HG03439 (cell line): ENCODE results near the gene STARD3NL.

Source experiments
- ATAC-seq: cut with Tn5 transposase; IDR thresholded peaks from one replicate; pipeline ENCODE4 v1.9.1; 2021; ENCODE audit warnings: mild to moderate bottlenecking, moderate library complexity; ENCODE audit not compliant: unreplicated experiment

Gene STARD3NL

DNA sequence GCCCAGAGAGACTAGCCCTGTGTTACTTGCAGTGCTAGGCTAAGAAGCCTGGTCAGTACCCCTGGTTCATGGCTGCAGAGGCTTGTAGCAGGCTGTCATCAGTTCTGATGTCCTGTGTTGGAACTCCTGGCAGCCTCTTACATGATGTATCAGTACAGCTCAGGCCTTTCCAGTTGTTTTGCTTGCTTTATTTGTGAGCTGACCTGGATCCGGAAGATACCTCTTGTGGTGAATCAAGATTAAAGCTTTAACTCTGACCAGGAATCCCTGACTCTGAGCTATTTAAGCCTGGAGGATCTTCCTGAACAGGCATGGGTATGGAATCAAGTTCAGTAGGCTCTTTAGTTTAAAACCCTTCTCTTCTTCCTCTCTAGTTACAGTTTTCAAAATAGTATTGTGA, 4.4 kb downstream of the STARD3NL start:
- no peak for ATAC-seq

DNA sequence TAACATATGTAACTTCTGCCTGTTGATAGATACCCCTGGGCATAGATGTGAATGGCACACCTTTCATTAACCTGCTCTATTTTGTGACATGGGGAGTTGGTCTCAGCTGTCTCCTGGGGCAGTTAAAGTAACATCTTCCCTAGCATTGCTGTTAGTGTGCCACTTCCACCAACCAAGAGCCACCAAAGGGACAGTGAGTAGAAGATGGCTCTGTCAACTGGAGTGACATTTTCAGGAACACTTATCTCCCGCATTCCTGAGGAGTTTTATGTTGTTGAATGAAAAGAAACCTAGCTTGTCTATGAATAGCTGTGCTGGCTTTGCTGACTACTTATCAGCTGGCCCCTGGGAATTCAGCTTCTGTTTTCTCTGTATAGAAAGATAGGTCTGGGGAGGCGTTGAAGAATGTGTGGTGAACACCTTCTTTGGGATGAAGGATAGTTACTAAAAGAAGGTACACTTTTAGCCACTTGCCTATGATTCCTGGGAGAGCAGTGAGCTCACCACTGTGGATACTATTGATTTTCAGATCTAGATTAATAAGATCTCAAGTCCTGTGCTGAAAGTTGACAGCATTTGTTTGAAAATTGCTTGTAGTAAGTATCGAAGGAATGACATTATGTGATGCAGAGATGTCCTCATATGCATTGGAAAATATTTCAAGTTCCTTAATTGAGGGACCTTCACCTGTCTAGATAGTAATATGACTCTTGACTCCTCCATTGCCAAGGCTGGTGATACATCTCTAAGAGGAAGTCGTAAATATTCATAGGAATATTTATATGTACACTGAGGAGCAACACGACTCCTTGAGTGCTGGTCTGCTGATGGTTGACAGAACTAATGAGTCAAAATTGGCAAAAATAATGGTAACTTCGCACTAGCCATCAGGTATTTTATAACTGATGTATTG, 7.6 kb downstream of the STARD3NL start:
- ATAC-seq: no peak

DNA sequence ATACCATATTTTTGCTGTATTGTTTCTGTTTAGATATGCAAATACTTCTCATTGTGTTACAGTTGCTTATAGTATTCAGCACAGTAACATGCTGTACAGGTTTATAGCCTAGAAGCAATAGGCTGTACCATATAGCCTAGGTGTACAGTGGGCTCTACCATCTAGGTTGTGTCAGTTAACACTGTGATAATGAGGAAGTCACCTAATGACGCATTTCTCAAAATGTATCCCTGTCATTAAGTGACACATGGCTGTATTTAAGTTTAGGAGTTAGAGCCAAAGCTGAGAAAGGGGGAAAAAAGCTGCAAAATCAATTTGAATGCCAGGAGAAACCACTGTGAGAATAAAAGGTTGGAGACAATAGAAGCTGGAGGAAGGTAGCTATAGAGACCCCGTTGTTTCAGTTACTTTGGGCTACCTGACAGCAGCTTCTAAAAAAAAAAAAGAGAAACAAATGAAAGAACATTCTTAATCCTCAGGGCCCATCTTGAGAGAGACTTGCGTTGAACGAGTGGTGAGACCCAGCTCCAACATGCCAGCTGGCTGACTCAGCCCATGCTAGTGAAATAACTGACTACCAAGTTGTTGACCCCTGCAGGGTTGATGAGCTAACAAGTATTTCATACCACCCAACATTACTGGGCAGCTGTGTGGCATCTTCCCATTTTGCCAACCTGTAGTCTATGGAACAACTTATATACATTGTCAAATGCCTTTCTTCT, 8.7 kb downstream of the STARD3NL start:
- no peak for ATAC-seq

DNA sequence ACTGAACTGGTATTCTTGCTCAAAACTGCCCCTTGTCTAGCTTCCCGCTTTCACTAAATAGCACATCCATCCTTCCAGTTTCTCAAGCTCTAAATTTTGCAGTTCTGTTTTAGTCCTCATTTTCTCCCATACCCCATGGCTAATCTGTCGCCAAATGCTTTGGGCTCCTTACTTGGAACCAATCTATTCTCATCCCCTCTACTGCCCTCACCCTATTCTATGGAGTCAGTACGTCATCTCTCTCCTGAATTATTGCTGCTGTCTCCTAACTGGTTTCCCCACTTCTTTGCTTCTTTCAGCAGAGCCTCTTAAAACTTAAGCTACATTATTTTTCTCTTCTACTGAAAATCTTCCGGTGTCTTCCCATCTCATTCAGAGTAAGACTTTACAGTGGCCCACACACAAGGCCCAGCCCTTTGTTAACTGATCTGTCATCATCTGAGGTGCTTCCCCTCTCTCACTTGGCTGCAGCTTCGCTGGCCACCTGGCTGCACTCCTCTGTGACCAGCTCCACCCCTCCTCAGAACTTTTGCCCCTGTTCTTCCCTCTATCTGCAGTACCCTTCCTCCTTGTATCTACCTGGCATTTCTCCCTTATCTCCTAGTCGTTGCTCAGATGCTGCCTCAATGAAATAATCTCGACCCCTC, 9.9 kb downstream of the STARD3NL start:
- ATAC-seq: no peak

DNA sequence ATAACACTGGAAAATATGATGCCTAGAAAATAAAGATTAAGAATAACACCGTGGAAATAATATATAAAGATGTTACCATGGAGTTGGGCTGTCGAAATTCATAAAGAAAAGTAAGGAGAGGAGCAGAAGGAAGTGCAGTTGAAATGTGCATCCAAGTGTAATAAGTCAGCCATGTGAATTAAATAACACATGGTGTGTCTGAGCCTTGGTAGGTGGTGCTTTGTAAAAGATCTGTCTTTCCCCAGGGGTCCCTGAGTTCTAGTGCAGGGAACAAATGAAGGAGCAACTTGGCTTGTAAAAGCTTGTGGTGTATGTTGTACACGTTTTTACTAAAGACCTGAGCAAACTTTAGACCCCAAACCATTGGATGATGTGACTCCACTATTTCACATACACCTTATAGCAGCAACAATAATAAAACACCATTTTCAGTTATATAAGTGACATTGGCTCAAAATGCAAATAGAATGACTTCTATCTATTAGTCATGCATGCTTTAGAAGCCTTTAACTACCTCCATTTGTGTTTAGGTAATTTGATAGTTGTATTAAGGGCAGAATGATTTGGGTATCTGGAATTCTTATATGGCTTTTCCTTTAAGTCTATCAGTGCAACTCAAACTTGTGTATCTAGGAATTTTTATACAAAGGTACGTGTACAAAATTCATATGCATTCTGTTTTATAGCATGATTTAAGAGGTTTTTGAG, 11.3 kb downstream of the STARD3NL start:
- no peak for ATAC-seq

DNA sequence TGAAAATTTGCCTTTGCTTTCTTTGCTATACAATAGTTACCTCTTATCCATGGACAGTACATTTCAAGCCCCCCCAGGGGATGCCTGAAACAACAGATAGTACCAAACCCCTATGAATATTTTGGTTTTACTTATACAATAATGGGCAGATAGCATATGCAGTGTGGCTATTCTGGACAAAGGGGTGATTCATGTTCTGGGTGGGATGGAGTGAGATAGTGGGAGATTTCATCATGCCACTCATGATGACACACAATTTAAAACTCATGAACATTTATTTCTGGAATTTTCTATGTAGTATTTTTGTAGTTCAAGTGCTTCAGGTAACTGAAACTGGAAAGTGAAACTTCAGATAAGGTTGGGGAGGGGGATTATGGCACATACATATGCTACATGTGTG, 12.0 kb downstream of the STARD3NL start:
- ATAC-seq: no peak

DNA sequence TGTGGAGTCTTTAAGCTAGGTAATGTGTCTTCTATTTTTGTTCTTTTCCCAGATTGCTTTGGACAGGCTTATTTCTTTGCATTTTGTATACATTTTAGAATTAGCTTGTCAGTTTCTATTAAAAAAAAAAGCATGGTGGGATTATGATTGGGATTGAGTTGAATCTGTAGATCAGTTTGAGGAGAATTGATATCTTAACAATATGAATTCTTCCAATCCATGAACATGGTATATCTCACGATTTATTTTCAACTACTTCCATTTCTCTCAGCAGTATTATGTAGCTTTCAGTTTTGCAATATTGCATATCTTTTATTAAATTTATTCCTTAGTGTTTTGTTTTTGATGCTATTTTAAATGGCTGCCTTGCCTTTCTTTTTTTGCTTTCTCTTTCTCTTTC, 13.7 kb downstream of the STARD3NL start:
- ATAC-seq: no peak

DNA sequence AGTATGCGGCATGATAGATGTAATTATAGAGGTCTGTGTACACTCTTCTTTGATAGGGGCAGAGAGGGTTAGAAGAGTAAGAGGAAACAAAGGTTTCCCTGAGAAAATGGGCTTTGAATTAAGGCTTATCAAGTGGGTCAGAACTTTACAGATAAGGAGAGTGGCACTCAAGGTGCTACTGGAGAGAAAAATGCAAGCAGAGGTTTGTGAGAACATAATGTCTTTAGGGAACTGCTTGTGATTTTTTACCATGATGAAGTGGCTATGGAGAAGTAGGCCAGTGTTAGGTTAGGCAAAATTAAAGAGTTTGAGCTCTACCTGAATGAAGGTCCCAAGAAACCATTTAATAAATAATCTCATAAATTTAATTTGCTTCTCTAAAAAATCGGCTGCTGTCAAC, 14.3 kb downstream of the STARD3NL start:
- no peak for ATAC-seq

DNA sequence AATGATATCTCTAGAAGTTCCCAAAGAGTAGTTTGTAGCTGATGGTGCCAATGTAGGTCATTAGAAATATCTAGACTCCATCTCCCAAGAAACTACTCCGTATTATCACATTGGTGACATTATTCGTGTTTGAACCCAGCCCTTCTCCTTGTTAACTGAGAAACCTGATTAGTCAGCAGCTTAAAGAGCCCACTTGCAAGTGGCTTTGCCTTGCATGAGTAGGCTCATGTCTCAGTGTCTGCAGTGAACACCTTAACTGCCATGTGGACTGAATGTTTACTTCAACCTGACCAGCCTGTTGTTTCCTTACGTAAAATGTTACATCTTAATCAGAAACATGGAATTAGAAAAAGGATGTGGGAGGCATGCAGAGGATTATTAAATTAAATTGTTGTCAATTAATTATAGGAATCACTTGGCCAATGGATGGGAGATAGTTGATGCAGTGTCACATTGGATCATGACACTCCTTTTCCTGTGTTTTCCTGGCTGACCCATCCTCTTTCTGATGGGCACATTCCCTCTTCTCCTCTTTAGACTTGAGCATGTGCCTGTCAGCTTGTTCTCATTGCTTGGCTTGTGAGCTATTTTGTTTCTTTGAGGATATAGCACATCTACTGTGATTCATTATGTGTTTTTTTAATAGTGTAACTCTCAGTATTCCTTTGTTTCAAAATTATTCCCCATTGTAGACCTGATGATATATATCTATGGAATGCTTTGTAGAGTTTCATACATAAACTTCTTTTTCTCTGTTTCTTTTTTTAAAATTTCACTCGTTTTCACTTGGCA, 18.0 kb downstream of the STARD3NL start:
- no peak for ATAC-seq

DNA sequence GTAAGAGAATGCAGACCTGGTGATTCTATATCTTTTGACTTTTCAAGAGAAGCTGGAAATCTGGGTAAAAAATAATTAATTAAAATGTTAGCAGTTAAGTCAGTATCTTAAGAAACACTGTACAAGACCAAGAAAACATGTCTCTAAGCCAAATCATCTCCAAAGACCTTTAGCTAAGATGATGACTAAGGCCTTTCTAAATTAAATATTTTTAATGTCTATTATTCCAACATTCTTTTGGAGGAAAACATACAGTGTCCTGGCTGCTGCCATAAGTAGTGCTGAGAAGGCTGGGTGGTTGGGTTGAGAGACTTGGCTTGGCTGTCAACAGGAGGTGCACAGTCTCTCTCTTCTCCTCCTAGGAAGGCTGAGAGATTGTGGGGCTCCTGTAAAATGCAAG, 20.3 kb downstream of the STARD3NL start:
- no peak for ATAC-seq

DNA sequence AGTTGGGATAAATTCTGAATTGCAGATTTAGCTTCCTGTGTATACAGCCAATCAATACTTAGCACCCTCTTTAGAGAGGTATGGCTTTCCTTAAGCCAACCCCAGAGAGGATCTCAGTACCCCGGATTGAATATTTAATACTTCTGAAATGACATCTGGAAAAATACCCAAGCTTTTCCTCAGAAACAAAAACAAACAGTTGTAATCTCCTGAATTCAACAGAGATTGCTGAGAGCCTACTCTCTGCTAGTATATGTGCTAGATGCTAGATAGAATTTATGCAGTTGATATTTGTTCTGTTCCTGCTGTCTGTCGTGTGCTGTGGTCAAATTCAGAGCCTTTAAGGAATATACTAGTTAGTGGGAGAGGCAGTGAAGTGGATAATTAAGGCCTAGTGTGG, 21.1 kb downstream of the STARD3NL start:
- no peak for ATAC-seq

DNA sequence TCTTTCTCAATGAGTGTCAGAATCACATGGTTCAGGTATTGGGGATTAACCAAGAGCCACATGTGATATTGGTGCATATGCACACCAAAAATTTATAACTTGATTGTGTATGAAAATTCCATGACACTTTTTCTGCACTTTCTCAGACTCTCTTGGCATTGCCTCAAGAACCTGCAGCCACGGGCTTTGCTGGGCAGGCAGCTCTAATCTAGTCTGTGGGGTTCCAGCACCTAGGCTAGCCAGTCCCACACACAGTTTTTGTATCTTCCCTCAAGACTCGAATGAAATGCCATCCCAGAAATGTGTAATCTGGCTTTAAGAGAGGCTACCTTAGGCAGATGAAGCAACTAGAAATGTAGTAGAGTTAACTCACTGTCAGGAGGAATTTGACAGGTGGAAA, 21.7 kb downstream of the STARD3NL start:
- no peak for ATAC-seq

DNA sequence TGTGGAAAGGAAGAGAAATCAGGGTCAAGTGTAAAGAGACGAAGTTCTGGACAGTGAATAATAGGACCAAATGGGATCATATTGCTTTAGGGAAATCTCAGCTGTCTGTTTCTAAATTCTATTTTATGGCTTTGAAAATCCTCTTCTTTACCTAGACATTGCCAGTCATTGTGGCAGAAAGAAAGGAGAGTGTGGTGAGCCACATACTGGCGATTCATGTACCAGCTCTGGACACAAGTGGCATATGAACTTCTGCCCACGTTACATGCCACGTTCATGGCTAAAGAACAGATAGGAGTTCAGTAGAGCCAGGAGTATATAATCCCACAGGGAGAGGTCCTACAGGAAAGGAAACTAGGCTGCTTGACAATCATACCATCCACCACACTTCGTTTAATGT, 28.0 kb downstream of the STARD3NL start:
- no peak for ATAC-seq

DNA sequence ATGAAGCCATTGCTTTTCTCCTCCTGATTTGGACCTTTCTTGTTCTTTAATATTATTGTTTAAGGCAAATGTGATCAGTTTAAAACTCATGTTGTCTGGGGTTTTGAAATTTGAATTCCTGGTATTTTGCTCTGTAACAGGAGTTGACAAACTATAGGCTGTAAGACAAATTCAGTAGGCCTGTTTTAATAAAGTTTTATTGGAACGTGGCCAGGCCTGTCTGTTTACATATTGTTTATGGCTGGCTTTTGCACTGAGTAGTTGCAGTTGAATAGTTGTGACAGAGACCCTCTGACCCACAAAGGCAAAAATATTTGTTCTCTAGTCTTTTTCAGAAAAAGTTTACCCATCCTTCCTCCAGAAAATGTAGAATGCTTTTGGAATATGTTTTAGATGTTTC, 29.8 kb downstream of the STARD3NL start:
- no peak for ATAC-seq

DNA sequence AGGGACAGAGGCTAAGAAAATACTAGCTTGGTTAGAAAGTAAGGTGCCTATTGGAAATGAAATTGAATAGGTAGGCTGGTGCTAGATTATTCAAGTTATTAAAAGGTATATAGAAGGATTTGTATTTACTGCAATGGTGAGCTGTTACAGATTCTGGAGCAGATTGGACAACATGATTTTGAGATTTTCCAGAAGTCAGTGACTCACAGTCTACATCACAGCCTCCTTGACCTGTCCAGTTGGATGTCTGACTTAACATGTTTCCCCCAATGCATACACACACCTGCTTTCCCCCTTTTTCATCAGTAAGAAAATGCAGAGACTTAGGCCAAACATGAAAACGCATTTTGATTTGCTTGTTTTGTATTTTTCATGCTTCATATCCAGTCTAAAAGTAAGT, 33.4 kb downstream of the STARD3NL start:
- no peak for ATAC-seq

DNA sequence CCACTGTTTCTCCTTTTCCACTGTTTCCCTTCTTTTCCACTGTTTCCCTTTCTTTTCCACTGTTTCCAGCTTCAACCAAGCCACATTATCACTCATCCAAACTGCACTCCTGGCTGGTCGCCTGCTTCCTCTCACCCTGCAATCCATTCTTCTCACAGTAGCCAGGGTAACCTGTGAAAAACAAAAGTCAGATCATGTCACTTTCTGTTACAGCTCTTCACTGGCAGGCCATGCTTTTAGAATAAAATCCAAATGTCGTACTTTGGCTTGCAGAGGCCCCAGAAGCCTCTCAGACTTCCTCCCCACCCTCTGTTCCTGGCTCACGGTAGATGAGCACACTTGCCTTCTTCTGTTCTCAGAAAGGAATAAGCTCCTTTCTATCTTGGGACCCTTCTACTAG, 33.9 kb downstream of the STARD3NL start:
- no peak for ATAC-seq

DNA sequence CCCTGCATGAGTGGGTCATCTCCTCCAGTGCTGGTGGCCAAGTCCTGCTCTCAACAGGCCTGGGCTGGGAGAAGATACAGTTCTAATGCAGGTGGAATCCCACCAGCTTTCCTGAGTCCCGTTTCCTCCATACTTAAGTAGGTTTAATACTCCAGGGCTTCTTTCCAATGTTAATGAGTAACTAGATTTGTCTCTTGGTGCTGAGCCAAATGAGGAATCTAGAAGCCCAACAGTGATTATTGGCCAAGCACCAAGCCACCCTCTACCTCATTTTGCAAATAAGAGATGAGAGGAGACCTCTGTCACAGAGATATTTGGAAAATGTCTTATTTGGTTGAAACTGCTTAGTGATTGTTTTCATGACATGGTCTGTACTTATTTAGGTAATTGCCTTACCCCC, 37.1 kb downstream of the STARD3NL start:
- ATAC-seq: no peak

DNA sequence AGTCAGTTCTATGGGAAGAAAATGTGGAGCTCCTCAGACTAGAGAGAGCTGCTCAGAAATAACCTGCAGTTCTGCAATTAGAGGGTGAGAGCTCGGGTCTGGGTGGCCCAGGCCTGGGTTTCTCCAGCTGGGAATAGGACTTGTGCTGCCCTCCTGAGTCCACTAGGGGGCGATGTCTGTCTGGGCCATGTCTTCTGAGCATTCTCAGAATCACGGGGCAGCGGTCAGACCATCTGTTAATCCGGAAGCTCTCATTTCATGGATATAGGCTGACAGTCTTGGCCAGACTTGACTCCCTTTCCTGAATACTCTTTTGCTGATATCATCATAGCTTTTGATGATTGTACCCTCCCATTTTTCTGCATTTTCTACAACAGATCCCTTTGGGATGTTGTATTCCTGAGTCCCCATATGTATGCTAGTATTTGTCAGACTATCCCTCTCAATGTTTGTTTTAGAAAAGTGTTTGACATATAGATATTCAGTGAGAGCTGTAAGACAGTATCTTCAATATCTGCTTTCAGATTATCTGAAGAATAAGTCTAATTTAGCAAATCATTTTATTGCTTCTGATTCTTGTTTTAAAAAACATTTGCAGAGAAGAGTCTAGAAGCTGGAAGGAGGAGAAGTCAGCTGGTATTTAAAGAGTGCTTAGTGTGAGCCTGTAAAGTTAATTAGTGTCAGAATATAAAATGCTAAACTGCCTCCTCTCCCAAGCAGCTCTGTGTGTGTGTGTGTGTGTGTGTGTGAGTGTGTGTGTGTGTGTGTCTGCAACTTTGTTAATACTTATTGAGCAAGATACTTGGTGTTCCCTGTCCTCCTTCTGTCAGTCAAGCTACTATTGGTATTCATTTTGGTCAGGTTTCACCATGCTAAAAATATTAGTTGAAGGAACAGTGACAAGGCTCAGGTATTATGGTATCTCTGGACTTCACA, 38.0 kb downstream of the STARD3NL start:
- ATAC-seq: peak; percentile 94

DNA sequence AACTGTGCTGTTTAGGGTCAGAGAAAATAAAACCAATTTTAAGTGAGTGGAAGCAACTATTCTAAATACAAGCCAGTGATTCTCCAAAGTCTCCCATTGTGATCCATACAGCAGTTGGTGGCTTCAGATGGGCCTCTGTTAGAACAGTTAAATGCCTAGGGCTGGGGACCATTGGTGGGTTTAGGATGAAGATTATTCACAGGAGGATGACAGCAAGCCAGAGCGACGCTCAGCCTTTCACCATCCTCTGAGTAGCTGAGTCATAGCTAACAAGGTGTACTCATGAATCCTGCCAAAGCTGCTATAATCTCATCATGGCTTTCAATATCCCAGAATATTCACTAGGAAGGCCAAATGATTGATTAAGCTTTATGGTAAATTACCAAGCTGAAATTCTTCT, 39.6 kb downstream of the STARD3NL start:
- no peak for ATAC-seq
